ENCODE data around the gene SKIDA1.
"Not testable (repeated sequence)": the region's sequence is repeated elsewhere in the genome, so short reads cannot be mapped to it uniquely, and the experiment has no call there.

Gene SKIDA1

DNA sequence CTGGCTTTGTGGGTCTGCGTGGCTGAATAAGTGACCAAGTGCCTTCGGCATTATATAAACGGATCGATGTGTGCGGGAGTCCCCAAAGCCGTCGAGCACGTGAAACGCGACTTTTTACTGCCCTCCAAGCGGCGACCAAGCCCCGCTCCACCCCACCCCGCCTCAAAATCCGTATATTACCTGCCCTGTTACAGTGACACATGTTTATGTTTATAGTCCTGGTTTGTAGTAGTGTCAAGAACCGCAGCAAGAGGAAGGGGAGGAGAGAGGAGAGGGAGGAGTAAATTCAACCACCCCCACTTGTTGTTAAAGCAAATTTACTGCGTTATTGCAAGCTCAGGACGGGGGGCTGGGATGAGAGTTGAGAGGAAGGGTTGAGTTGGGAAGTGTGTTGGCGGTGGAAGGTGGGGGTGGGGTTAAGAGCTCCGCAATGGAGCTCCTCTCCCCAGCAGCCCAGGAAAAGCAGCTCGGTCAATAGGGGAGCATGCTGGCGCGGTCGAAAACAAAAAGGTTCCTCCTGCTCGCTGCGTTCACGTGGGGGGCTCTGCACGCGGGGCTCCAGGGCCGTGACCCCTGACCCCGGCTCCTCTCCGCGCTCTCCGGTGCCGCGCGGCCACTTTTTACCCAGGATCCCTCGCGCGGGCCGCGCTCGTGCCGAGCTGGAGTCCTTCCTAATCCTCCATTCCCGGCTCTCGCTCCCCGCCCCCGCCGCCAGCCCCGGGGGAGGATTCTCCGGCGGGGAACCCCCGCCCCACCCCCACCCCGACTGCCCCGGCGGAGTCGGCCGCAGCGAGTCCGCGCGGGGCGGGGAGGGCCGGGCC, at the start of gene SKIDA1:
Gene SKIDA1 (minus strand): TSS at position 316 of the 821 bp plus-strand sequence. CDS start 7,860 bp downstream, outside the sequence.
- peak in 1 of 2 experiments; percentile 75 for DNase-seq

DNA sequence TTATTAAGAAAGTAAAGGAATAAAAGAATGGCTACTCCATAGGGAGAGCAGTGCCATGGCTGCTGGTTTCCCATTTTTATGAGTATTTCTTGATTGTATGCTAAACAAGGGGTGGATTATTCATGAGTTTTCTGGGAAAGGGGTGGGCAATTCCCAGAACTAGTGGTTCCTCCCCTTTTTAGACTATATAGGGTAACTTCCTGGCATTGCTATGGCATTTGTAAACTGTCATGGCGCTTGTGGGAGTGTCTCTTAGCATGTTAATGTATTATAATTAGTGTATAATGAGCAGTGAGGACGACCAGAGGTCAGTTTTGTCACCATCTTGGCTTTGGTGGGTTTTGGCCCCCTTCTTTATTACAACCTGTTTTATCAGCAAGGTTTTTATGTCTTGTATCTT, 49.0 kb upstream of the SKIDA1 start:
- DNase-seq = not testable (repeated sequence)

DNA sequence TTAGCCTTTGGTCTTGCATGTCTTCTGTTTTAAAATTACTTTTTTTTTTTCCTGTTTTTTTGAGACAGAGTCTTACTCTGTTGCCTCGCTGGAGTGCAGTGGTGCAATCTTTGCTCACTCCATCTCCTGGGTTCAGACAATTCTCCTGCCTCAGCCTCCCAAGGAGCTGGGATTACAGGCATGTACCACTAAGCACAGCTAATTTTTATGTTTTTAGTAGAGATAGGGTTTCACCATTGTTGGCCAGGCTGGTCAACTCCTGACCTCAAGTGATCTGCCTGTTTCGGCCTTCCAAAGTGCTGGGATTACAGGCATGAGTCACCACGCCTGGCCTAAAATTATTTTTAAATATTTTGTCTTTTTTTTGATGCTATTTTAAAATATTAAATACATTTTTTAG, 47.1 kb upstream of the SKIDA1 start:
- DNase-seq = no peak

DNA sequence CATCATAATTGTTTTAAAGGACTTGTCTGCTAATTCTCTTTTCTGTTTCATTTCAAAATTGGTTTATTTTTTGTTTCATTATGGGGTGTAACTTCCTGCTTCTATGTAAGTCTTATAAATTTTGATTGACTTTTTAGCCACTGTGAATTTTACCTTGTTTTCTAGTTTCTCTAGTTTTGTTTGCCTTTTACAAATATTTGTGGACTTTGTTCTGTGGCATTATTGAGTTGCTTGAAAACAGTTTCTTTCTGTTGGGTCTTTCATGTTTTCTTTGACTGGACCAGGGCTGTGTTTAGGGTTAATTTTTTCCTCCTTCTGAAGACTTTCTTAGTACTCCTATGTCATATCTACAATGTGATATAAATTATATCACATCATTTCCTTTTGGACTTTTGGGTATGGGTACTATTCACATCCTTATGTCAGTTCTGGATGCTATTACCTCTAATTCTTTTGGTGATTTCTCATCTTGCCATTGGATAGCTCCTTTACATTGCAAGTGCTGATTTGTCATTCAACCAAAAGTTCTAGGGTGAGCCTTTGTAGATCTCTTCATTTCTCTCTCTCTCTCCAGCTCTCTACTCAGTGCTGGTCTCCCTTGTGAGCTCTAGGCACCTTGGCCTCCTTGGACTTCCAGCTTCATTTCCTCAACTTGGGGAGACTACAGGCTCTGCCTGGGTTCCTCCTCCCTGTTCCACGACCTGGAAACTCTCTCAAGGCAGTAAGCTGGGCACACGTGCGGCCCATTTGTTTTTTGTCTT, 45.5 kb upstream of the SKIDA1 start:
- DNase-seq = no peak

DNA sequence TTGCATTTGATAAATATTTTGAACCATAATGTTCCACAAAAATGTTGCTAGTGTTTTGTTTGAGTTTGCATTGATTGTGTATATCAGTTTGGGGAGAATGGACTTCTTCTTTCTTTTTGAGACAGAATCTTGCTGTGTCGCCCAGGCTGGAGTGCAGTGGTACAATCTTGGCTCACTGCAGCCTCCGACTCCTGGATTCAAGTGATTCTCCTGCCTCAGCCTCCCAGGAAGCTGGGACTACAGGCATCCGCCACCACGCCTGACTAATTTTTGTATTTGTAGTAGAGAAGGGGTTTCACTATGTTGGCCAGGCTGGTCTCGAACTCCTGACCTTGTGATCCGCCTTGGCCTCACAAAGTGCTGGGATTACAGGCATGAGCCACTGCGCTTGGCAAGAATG, 33.5 kb upstream of the SKIDA1 start:
- not testable (repeated sequence) for DNase-seq

DNA sequence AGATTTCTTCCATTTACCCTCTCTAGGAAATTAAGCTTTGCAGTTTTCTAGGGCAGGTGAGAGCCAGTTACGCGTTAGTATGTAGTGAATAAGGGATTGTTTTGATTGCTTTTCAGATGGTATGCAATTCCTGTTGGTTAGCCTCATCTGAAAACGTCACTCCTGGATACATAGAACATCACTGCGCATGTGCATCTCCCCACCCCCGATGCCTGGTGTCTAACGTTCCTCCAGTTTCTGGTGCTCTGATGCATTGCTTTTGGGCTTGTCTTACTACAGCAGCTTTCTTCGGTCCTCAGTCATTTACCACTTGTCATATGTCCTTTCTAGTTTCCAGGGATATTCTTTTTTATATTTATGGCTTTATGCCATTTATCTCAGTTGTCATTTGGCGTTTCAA, 31.0 kb upstream of the SKIDA1 start:
- no peak for DNase-seq

DNA sequence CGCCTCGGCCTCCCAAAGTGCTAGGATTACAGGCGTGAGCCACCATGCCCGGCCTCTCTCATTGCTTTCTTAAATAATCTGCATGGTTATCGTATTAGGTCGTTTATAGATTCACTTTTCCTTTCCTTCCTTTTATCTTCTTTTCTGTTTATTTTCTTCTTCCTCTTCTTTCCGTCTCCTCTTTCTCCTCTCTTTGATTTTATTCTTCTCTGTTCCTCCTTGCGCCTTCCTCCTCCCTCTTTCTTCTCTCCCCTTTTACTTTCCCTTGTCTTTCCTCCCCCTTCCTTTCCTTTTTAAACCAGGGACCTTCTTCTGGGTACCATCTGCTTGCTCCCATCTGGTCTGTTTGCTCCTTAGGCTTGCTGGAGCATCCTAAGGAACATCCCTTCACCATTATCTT, 27.2 kb upstream of the SKIDA1 start:
- DNase-seq = no peak

DNA sequence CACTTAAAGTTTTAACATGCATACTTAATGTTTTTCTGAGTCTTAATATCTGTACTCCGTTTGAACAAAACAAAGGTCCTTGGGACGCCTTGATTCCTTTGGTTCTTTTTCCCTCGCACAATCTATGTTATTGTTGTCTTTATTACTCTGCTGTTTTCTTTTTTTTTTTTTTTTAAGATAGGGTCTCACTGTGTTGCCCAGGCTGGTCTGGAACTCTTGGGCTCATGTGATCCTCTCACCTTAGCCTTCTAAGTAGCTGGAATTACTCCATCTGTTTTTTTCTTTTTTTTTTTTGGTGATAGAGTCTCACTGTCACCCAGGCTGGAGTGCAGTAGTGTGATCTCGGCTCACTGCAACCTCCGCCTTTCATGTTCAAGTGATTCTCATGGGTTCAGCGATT, 21.8 kb upstream of the SKIDA1 start:
- no peak for DNase-seq

DNA sequence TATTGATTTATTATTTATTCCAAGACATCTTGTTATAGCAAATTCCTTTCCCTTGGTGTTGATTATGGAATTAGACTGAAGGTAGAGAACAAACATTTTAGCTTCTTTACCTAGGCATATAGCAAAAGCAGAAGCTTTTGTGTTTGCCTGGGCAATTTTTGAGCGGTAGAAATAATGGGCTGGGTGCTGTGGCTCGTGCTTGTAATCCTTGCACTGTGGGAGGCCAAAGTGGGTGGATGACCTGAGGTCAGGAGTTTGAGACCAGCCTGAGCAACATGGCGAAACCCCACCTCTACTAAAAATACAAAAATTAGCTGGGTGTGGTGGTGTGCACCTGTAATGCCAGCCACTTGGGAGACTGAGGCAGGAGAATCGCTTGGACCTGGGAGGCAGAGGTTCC, 15.2 kb upstream of the SKIDA1 start:
- DNase-seq = not testable (repeated sequence)

DNA sequence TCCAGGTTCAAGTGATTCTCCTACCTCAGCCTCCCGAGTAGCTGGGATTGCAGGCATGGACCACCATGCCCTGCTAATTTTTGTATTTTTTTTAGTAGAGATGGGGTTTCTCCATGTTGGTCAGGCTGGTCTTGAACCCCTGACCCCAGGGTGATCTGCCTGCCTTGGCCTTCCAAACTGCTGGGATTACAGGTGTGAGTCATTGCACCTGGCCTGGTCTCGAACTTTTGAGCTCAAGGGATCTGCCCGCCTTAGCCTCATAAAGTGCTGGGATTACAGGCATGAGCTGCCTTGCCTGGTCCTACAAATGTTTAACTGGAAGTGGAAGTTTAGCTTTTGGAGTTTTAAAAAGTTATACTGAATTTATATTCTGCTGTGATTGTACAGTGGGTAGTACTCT, 11.4 kb upstream of the SKIDA1 start:
- no peak for DNase-seq

DNA sequence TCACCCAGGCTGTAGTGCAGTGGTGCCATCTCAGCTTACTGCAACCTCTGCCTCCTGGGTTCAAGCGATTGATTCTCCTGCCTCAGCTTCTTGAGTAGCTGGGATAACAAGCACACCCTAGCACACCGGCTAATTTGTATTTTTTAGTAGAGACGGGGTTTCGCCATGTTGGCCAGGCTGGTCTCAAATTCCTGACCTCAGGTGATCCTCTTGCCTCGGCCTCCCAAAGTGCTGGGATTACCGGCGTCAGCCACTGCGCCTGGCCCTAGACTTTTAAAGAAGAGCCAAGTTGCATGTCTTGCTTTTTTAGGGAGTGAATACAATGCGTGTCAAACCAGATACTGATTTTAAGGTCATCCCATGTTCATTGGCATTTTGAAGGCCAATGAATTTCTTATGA, 10.5 kb upstream of the SKIDA1 start:
- not testable (repeated sequence) for DNase-seq

DNA sequence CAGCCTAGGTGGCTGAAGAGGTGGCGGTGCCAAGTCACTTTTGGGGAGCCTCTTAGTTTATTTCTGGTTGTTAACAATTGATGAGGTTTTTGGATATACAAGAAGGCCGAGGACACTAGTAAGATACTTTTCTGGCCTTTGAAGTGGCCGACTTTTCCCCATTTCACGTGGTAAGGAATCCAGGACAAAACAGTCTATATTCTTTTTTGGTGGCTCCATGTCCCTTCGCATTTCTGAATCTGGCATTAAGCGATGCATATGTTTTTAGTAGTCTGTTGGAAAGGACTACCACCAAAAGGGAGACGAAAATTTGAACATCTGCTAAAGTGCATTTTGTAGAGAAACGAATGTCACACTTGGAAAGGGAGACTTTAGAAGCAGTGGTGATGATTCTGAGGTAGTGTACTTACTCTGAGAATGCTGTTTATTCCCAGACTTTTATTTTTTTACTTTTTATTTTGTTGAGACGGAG, 10.0 kb upstream of the SKIDA1 start:
- DNase-seq = no peak

DNA sequence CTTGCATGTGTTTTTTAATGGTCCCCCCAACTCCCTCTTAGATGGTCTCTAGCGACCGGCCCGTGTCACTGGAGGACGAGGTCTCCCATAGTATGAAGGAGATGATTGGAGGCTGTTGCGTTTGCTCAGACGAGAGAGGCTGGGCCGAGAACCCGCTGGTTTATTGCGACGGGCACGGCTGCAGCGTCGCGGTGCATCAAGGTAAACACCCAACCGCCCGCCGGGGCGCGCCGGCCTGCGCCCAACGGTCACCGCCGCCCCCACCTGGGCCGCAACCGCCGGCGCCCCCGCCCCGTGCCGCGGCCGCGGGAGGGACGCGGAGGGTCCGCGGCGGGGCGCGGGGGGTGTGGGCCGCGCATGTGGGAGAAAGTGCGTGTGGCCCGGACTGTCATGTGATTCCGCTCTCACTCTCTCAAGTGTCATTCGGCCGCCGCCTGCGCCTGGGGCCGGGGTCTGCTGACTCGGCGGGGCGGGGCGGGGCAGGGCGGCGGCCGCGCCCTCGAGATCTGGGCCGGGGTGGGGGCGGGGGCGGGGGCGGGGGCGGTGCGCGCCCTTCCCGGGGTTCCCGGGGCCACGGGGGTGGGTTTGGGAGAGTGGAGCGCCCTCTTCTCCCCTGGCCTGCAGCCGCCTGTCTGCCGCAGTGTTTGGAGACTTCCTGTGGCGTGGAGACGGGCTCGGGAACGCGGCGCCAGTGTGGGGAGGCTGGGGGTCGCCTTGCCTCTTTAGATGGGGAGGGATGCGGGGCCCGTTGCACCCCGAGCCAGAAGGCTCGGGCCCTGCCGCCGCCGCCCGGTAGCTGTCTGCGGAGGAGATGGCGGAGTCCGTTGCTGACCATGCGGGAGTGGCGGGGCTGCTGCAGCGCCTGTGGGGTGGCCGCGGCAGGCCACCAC, 9.4 kb upstream of the SKIDA1 start:
- peak; percentile 66 for DNase-seq

DNA sequence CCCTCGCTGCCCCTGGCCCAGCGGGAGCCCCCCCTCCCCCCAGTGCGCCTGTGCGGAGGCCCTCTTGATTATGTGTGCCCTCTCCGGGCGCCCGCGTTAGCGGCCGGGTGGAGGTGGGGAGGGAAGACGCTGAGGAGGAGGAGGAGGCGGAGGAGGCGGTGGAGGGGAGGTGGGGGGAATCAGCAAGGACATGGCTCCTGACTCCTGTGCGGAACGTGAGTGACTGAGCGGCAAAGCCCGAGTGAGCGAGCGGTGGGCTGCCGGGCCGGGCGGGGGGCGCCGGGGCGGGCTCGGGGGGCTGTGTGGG, 8.8 kb upstream of the SKIDA1 start:
- DNase-seq = no peak

DNA sequence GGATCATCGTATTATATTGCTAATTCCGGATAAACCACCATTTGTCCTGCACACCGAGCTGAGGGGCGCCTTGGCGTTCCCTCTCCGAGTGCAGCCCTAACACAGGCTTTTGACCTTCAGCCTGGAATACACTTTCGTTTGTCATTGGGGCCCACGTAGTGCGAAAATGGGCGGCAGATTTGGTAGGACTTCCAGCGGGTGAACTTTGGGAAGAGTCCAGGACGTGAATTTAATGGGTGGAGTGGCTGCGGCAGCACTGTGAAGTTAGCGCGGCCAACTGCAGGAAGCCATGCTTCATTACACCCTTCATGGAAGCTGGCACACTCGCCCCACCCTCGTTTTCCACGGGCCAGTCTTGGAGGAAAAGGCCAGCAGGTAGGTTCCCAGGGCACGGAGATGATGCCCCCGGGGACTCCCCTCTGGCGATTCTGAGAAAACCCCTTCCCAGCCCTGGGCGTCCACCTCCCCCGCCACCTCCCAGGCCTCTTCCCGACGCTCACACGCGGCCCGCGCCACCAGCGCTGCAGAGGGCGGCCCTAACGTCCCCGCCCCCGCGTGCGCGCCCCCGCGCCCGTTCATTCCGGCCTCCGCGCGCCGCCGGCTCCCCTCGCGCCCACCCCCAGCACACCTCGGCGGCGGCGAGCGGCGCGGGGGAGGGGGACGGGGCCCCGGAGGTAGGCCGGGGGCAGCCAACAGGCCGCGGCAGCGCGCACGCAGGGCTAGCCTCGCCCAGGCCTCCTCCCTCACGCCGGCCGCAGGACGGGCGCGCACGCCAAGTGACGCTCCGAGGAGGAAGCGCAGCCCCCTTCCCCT, 8.2 kb upstream of the SKIDA1 start, which contains the start of gene MLLT10:
Gene MLLT10 (plus strand): TSS at position 766 of the 813 bp plus-strand sequence. CDS start 413 bp downstream, outside the sequence.
- peak; percentile 88 to 92 for DNase-seq

DNA sequence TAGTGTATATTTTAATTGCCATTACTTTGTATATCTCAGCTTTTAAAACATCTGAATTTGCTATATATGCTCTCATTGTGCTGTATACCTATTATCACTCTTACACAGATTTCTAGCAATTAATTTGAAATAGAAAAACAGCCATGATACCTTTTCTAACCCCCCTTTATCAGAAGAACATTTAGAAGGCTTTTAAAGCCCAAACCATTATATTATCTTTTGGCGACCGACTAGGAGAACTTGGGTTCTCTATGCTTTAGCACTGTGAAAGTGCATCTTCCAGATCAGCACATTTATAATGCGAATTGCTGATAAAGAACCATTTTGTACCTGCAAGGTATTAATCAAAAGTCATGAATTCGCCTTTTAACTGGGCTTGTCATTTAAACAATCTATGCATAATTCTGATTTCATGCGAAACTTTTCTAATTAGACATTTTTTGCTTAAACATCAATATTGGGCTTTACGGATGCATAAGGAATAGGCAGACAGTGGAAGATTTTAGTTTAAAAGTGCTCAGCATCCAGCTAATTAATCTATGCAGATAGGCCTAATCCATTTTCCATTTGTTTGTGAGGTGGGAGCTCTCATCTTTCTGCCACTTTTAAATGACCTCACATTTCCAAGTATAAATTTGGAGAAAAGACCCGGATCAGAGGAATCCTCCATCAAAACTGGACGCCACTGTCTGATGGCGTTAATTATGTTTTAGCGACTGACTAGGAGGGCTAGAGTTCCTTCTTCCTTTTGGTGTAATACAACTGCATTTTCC, 7.4 kb upstream of the SKIDA1 start:
- DNase-seq = no peak

DNA sequence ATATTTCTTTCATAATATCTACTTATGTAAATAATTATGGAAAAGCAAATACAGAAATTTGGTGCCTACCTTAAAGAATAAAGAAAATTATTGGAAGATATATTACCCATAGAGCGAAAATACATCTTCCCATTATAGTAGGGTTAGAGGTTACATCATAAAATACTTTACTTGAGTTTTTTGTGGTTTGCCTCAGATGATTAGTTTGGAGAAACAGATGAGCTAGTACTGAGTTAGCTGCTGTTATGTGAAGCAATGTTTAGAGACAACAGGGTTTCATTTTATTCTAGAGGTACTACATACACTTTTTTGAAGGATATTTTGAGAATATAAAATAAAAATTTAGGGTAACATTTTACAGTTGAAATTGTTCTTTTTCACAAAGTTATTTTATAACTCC, 5.7 kb upstream of the SKIDA1 start:
- DNase-seq = no peak

DNA sequence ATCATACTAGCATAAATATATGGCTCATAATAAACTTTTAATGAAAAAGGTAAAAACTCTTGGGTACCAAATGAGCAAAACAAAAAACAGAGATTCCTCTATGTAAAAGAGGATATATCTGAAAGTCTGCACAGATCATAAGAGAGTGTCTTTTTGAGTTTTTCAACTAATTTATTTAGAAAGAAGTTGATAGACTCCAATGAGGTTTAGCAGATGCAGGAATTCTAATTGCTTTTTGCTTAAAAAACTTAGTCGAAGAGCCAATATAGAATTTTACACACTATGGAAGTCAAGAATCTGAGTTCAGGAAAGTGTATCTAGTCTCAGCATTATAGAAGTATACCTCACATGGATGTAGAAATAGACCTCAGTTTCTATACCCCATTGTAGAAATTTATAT, 5.2 kb upstream of the SKIDA1 start:
- no peak for DNase-seq

DNA sequence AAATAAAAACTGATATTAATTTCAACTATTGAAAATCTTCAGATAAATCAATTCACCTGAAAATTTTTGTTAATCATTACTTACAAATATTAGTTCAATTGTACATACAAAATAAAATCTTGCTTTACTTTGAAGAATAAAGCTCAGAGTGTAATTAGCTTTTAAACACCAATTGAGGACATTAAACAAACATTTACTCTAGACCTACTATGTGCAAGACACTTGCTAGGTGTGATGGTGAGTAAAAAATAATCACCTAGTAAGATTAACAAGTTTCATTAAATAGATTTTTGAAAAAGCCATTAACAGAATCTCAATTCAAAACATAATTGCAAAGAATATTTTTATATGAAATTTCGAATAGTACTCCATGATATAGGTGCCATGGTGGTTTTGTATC, 4.7 kb upstream of the SKIDA1 start:
- DNase-seq = no peak

DNA sequence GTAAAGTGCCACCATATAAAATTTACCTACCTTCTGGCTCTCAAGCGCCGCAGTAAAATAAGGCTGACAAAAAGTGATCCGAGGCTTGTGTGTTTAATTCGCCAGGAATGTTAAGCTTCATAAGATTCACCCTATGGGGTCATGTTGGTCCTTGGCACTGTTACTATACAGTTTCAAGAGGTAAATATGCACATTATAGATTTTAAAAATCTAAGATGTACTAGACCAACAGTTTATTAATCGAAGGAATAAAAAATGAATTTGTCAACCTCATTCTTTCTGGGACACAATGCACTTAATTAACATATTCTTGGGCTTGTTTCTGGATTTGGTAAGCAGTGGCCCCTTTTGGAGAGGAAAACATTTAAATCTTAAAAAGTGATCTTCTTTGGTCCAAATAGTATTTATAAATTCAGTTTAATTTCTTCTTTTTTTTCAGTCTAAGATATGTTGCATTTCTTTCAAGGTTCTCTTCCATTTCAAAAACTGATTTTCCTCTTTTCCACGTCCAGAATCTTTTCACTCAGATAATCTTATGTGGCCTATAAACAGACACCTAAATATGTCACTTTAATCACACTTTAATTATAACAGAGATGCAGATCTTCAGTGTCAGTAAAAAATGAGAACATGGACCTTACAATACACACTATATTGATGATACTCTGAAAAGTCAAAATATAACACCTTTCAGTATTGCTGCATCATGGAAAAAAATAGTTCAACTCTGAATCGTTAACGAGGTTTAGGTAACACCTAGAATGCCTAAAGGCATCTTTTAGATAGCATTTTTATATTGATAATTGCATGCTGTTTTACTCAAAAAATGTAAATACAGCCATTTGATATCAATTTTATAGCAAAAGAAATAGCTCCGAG, 3.8 kb upstream of the SKIDA1 start:
- no peak for DNase-seq

Data from activated T-cell treated with anti-CD3 and anti-CD28 coated beads, Interleukin-2, amount 50 U/mL, for 48 hours (primary cell).